Neural progenitor cell (in vitro differentiated cells): ENCODE data around the gene FERMT3.

Source experiments
- CTCF ChIP-seq: fragments of 200-600 bp; sonication (generic); IDR thresholded peaks from 2 replicates; pipeline ENCODE4 v1.5.1; 2017; ENCODE audit warnings: antibody characterized with exemption, mild to moderate bottlenecking
- EZH2 ChIP-seq: fragments of 200-600 bp; sonication (generic); IDR thresholded peaks from 2 replicates; pipeline ENCODE4 v1.6.1; 2017; ENCODE audit warnings: antibody characterized with exemption, mild to moderate bottlenecking, moderate library complexity

- TF ChIP-seq CTCF (no peak), EZH2 (no peak)
Measured at GRCh38 chr11:64263947-64264317, 57.4 kb downstream of the FERMT3 start.
